Measurements from ENCODE around the gene E2F1.

E2F1 gene

DNA sequence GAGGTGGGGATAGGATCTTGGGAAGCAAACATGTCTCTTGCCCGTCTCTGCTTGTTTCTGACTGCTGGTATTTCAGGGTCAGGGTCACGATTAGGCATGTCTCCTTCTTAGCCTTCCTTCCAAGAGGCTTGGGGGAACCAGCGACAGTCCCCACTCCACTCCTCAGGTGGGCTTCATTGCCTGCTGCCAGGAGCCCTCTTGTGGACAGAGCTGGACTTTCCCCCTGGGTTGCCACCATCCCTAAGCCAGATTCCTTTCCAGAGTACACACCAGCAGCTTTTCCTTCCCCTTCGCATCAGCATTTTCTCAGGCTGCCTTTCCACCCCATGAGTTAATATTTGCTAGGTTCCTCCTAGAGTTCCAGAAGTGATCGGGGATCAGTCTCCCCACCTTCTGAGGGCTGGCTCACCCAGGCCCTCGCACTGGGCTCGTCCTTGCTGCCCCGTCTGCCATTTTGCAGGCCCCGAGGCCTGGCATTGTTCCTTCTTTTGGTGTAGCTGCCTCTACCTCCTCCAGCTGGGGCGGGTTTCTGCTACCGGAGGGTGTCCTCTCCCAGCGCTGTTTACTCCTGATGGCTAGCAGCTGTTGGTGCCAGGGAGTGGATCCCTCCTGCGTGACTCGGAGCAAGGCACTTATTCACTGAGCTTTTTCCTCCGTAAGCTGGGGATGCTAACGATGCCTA is 32.8 kb downstream of the E2F1 start:
- ChIA-PET POLR2A (interaction anchor here (1.8 kb wide), 1 partner anchor 10 kb away, joined by 5 read pairs; the partner anchor contains the start of gene C20orf144), CTCF (interaction anchor here (0.6 to 10.9 kb wide), 24 partner anchors 10 to 478 kb away, joined by 3 to 99 read pairs (median 4); partner anchors contain the start of genes ACTL10, C20orf144, CBFA2T2 and CDK5RAP1)

DNA sequence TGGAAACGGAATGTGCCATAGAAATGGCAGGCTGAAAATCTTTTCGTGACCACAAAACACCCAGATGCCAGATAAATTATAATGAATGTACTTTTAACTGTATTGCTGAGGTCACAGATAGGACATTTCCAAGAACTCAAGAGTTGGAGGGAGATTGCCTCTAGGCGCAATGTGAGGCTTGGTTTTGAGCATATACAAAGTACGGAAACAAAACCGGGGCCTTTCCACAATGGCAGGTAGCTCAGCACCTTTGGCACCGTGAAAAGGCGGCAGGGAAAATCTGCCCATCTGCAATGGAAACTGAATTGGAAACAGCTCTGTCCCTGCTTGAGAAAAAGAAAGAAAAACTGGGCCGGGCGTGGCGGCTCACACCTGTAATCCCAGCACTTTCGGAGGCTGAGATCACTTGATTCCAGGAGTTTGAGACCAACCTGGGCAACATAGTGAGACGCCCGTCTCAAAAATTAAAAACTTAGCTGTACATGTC is 34.6 kb downstream of the E2F1 start:
- TF ChIP-seq, protein P1, sequence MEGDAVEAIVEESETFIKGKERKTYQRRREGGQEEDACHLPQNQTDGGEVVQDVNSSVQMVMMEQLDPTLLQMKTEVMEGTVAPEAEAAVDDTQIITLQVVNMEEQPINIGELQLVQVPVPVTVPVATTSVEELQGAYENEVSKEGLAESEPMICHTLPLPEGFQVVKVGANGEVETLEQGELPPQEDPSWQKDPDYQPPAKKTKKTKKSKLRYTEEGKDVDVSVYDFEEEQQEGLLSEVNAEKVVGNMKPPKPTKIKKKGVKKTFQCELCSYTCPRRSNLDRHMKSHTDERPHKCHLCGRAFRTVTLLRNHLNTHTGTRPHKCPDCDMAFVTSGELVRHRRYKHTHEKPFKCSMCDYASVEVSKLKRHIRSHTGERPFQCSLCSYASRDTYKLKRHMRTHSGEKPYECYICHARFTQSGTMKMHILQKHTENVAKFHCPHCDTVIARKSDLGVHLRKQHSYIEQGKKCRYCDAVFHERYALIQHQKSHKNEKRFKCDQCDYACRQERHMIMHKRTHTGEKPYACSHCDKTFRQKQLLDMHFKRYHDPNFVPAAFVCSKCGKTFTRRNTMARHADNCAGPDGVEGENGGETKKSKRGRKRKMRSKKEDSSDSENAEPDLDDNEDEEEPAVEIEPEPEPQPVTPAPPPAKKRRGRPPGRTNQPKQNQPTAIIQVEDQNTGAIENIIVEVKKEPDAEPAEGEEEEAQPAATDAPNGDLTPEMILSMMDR (IDR thresholded peaks at IDR 0.05; ENCODE audit: insufficient read depth, low read length, missing control alignments): no peak
- ChIA-PET POLR2A (no interaction called here), CTCF (interaction anchor here (0.9 to 10.9 kb wide), 9 partner anchors 13 to 217 kb away, joined by 3 to 99 read pairs (median 4); partner anchors contain the start of genes ACTL10, C20orf144 and SNTA1)
- DNase-seq (ENCODE audit: low read depth, low spot score): no peak
- no peak overlapping the region for H3K4me3 ChIP-seq (ENCODE audit: low read depth, low read length)

More for the DNA sequence above, 32.8 kb downstream of the E2F1 start:
- H3K4me3 ChIP-seq (ENCODE audit: low read depth, low read length): no peak overlapping the region
- TF ChIP-seq, protein P1 (IDR thresholded peaks at IDR 0.05; ENCODE audit: insufficient read depth, low read length, missing control alignments): peak; percentile 93
- no peak for DNase-seq (ENCODE audit: low read depth, low spot score)

DNA sequence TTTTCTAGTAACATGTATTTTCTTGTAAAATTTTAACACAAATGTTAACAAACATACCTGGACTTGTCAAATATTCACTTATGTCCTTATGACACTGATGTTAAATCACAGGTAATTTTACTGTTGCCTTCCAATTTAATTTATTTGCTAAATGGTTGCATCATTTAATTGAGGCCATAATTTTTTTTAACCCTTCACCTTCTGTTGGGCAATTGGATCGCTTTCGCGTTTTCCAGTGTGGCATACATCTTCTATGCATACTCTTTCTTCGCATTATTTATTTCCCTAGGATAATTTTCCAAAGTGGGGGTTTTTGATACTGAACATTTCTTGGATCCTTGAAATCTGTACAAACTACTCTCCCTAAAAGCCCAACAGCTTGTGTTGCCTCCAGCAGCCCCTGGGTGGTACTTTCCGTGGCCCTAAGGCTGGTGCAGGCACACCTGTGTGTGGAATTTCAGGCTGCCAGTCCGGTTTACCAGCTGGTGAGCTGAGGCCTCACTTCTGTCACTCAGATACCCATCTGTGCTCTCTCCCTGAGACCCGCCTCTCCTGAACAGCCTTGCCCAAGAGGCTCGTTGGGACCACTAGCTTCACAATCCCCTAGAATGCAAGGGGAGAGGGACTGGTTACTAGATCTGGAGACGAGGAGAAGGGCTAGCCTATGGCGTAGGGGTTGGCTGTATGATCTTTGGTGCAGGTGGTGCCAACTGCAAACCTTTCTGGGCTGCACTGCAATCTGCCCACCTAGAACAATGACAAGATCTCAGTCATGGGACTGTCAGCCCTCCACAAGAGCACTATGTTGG is 35.2 kb downstream of the E2F1 start:
- H3K4me3 ChIP-seq (ENCODE audit: low read depth, low read length): no peak overlapping the region
- CTCF ChIA-PET: interaction anchor here (0.9 to 10.9 kb wide), 8 partner anchors 14 to 216 kb away, joined by 3 to 99 read pairs (median 13); partner anchors contain the start of genes ACTL10, C20orf144 and SNTA1
- POLR2A ChIA-PET: no interaction called here
- DNase-seq (ENCODE audit: low read depth, low spot score): no peak
- TF ChIP-seq, protein P1 (IDR thresholded peaks at IDR 0.05; ENCODE audit: insufficient read depth, low read length, missing control alignments): no peak

DNA sequence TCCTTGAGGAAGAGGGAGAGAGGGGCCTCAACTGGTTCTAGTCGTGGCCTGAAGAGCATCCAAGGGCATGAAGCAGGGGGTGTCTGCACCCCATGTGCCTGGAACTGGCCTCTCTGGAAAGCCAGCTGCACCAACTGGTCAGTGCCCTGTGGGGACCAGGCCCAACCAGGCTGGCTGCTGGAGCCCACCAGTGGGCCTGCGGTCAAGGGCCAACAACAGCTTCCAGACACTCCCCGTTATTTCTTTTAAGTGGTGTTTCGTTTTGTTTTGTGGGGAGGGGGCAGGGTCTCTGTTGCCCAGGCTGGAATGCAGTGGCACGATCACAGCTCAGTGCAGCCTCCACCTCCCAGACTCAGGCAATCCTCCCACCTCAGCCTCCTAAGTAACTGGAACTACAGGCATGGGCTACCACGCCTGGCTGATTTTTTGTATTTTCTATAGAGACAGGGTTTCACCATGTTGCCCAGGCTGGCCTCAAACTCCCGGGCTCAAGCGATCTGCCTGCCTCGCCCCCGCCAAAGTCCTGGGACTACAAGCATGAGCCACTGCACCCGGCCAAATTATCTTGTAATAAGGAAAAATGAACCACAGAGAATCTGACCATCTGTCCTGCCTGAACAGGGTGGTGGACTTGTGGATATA is 36.0 kb downstream of the E2F1 start:
- TF ChIP-seq, protein P1 (IDR thresholded peaks at IDR 0.05; ENCODE audit: insufficient read depth, low read length, missing control alignments): no peak
- DNase-seq (ENCODE audit: low read depth, low spot score): no peak
- ChIA-PET POLR2A (no interaction called here), CTCF (interaction anchor here (2.4 to 10.9 kb wide), 2 partner anchors 15 to 193 kb away, joined by 8 to 99 read pairs; partner anchors contain the start of genes ACTL10 and C20orf144)
- no peak overlapping the region for H3K4me3 ChIP-seq (ENCODE audit: low read depth, low read length)

DNA sequence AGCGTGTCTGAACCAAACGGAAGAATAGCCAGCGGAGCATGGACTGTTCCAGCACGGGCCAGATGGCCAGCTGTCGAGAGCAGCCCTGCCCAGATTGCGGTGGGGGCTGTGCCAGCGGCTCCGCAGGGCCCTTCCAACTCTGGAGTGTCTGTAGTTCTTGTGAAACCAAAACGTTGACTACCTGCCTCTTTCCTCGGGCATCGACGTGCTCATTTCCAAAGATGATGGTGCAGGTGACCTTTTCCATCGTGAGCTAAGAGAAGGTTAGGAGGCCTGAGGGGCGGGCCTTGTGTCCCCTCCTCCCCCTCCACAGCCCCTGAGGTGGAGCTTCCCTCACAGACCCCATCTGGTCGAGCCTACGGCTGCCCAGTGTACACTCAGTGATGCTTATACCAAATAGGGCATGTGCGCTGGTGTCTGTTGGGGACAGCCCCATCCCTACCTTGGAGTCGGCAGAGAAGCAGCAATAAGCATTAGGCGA is 36.9 kb downstream of the E2F1 start:
- CTCF ChIA-PET: interaction anchor here (1.4 to 10.9 kb wide), 4 partner anchors 16 to 387 kb away, joined by 4 to 99 read pairs (median 6); partner anchors contain the start of genes ACTL10 and C20orf144
- TF ChIP-seq, protein P1 (IDR thresholded peaks at IDR 0.05; ENCODE audit: insufficient read depth, low read length, missing control alignments): no peak
- POLR2A ChIA-PET: interaction anchor here (0.8 to 1.4 kb wide), 2 partner anchors 13 to 14 kb away, joined by 3 to 4 read pairs; partner anchors contain the start of gene C20orf144
- no peak overlapping the region for H3K4me3 ChIP-seq (ENCODE audit: low read depth, low read length)
- no peak for DNase-seq (ENCODE audit: low read depth, low spot score)
